ENCODE data around the gene TNFRSF1A. TPM values are rescaled to one million over a fixed set of nuclear protein-coding genes. Genes with fewer than 3 reads are reported as not detected.

TNFRSF1A gene
- total RNA-seq, 1 experiment from 2014 or later = 76.7 TPM

DNA sequence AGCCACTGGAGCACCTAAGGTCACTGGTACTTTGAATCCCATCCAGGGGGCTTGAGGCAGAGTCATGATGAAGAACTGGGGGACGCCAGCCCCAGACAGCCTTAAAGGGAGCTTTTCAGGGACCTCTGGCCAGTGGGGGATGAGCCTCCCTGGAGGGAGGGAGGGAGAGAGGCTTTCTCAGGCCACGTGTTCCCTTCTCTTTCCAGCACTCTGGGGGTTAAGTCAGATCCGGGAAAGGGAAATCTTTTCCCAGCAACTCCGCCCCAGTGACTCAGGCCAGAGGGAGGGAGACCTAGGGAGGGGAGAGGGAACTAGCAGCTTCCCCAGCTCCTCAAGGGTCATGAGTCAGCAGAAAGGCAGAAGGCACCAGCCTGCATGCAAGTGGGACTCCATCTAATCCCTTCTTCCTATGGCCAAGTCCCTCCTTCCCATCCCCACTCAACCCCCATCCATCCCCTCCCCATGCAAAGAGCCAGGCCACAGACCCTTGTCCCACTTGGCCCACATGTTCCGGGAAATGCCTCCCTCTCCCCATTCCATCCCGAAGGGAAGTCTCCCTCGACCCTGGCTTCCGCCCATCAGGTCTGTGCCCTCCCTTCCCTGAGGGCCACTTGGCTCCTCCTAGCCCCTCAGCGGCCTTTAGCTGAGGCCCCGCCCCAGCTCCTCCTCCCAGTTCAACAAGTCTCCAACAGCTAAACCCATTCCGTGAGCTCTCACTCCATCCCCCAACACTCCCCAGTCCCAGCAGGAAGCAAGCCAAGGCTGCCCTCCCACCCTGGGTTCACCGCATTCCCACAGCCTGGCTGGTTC, 5.6 kb downstream of the TNFRSF1A start:
- DNase-seq = peak; percentile 89
- TF ChIP-seq, protein P1, sequence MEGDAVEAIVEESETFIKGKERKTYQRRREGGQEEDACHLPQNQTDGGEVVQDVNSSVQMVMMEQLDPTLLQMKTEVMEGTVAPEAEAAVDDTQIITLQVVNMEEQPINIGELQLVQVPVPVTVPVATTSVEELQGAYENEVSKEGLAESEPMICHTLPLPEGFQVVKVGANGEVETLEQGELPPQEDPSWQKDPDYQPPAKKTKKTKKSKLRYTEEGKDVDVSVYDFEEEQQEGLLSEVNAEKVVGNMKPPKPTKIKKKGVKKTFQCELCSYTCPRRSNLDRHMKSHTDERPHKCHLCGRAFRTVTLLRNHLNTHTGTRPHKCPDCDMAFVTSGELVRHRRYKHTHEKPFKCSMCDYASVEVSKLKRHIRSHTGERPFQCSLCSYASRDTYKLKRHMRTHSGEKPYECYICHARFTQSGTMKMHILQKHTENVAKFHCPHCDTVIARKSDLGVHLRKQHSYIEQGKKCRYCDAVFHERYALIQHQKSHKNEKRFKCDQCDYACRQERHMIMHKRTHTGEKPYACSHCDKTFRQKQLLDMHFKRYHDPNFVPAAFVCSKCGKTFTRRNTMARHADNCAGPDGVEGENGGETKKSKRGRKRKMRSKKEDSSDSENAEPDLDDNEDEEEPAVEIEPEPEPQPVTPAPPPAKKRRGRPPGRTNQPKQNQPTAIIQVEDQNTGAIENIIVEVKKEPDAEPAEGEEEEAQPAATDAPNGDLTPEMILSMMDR (IDR thresholded peaks at IDR 0.05; ENCODE audit: unreplicated experiment) = no peak
- Mint-ChIP-seq H3K36me3 (ENCODE audit: insufficient read depth, unreplicated experiment) (peaks cover 38% of the 10 kb centered on the region), H3K4me3 (ENCODE audit: low read depth, unreplicated experiment) (no peak overlapping the region), H3K9me3 (ENCODE audit: low read depth, unreplicated experiment) (no peaks in the 10 kb centered on the region), H3K4me1 (ENCODE audit: low read depth, unreplicated experiment) (peaks cover 43% of the 10 kb centered on the region), H3K27me3 (ENCODE audit: unreplicated experiment) (no peaks in the 10 kb centered on the region), H3K27ac (ENCODE audit: unreplicated experiment) (no peak overlapping the region)
- no TSS peak for BruUV-seq (replicated peaks)
- CTCF ChIA-PET = interaction anchor here (0.5 to 3.5 kb wide), 15 partner anchors 10 to 348 kb away, joined by 3 to 25 read pairs (median 4); partner anchors contain the start of genes LTBR and TAPBPL
- intact Hi-C loops (cut with micrococcal nuclease; ENCODE audit: unreplicated experiment) = loop anchor here (5.0 kb wide), 1 partner anchor 131 kb away; no protein-coding TSS in a partner anchor

GRCh38 chr12:6335451-6336078, 6.3 kb downstream of the TNFRSF1A start:
- no peak overlapping the region for H3K27ac Mint-ChIP-seq (ENCODE audit: unreplicated experiment)
- H3K27me3 Mint-ChIP-seq (ENCODE audit: unreplicated experiment) = no peaks in the 10 kb centered on the region
- intact Hi-C loops (cut with micrococcal nuclease; ENCODE audit: unreplicated experiment) = loop anchor here (5.0 kb wide), 1 partner anchor 132 kb away; no protein-coding TSS in a partner anchor
- DNase-seq = peak; percentile 80
- H3K4me3 Mint-ChIP-seq (ENCODE audit: low read depth, unreplicated experiment) = no peak overlapping the region
- CTCF ChIA-PET = interaction anchor here (0.6 to 3.5 kb wide), 19 partner anchors 9 to 347 kb away, joined by 3 to 25 read pairs (median 5); partner anchors contain the start of genes LTBR, SCNN1A and TAPBPL
- peaks cover 44% of the 10 kb centered on the region for H3K36me3 Mint-ChIP-seq (ENCODE audit: insufficient read depth, unreplicated experiment)
- TF ChIP-seq, protein P1 (IDR thresholded peaks at IDR 0.05; ENCODE audit: unreplicated experiment) = no peak
- H3K9me3 Mint-ChIP-seq (ENCODE audit: low read depth, unreplicated experiment) = no peaks in the 10 kb centered on the region
- BruUV-seq (replicated peaks) = no TSS peak
- peaks cover 46% of the 10 kb centered on the region for H3K4me1 Mint-ChIP-seq (ENCODE audit: low read depth, unreplicated experiment)

- CTCF ChIA-PET = interaction anchor here (0.6 to 3.5 kb wide), 14 partner anchors 9 to 136 kb away, joined by 3 to 25 read pairs (median 6); partner anchors contain the start of genes LTBR and SCNN1A
- no TSS peak for BruUV-seq (replicated peaks)
- Mint-ChIP-seq H3K9me3 (ENCODE audit: low read depth, unreplicated experiment) (no peaks in the 10 kb centered on the region), H3K4me3 (ENCODE audit: low read depth, unreplicated experiment) (no peak overlapping the region), H3K4me1 (ENCODE audit: low read depth, unreplicated experiment) (peaks cover 46% of the 10 kb centered on the region), H3K36me3 (ENCODE audit: insufficient read depth, unreplicated experiment) (peaks cover 49% of the 10 kb centered on the region), H3K27me3 (ENCODE audit: unreplicated experiment) (no peaks in the 10 kb centered on the region), H3K27ac (ENCODE audit: unreplicated experiment) (no peak overlapping the region)
- DNase-seq = no peak
- TF ChIP-seq, protein P1 (IDR thresholded peaks at IDR 0.05; ENCODE audit: unreplicated experiment) = no peak
- intact Hi-C loops (cut with micrococcal nuclease; ENCODE audit: unreplicated experiment) = loop anchor here (5.0 kb wide), 1 partner anchor 132 kb away; no protein-coding TSS in a partner anchor
Observed at GRCh38 chr12:6334940-6335450, 6.9 kb downstream of the TNFRSF1A start.

- Mint-ChIP-seq H3K4me3 (ENCODE audit: low read depth, unreplicated experiment) (no peak overlapping the region), H3K27ac (ENCODE audit: unreplicated experiment) (no peak overlapping the region), H3K36me3 (ENCODE audit: insufficient read depth, unreplicated experiment) (peaks cover 54% of the 10 kb centered on the region), H3K4me1 (ENCODE audit: low read depth, unreplicated experiment) (peaks cover 46% of the 10 kb centered on the region), H3K27me3 (ENCODE audit: unreplicated experiment) (no peaks in the 10 kb centered on the region), H3K9me3 (ENCODE audit: low read depth, unreplicated experiment) (no peaks in the 10 kb centered on the region)
- BruUV-seq (replicated peaks) = no TSS peak
- no peak for DNase-seq
- intact Hi-C loops (cut with micrococcal nuclease; ENCODE audit: unreplicated experiment) = no loop called here
- CTCF ChIA-PET = interaction anchor here (1.3 to 3.5 kb wide), 6 partner anchors 11 to 131 kb away, joined by 5 to 25 read pairs (median 20); partner anchors contain the start of genes LTBR and SCNN1A
- TF ChIP-seq, protein P1 (IDR thresholded peaks at IDR 0.05; ENCODE audit: unreplicated experiment) = no peak
Observed at GRCh38 chr12:6334359-6334758, 7.5 kb downstream of the TNFRSF1A start.

All from Calu3 (cell line).